ENCODE results near the gene ENSA.
A peak's percentile ranks its signal among the peaks of the same experiment; 100 is the strongest.

DNA sequence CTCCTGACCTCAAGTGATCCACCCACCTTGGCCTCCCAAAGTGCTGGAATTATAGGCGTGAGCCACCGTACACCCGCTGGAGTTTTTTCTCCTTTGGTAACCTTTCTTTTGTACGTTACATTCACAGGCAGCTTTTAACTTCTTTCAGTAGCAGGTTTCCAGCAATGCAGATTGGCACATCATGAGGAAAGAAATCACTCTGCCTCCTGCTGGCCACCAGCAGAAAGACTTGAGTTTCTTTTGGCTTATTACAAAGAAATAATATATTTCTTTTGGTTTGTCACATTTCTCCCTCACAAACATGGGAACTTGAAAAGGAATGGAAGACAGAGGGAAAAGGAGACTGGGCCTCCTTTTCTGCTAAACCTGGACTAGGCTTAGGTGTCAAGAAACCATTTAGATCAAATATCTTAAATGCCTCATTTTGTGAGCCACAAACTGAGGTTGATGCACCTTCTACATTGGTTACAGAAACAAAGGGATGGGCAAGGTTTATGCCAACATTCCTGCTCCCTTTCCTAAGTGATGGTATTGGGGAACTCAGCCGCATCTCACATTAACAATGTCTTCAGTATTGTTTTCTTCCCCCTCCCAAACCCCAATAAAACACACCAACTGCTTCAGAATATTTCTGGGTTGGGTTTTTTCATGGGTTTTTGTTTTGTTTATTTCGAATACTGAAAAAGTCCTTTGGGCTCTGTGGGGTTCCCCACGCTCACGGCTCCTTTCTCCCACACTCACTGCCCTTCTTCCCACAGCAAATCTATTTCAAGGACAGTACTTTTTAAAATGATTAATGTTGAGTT, 7.7 kb downstream of the ENSA start:
- TF ChIP-seq, protein P1, sequence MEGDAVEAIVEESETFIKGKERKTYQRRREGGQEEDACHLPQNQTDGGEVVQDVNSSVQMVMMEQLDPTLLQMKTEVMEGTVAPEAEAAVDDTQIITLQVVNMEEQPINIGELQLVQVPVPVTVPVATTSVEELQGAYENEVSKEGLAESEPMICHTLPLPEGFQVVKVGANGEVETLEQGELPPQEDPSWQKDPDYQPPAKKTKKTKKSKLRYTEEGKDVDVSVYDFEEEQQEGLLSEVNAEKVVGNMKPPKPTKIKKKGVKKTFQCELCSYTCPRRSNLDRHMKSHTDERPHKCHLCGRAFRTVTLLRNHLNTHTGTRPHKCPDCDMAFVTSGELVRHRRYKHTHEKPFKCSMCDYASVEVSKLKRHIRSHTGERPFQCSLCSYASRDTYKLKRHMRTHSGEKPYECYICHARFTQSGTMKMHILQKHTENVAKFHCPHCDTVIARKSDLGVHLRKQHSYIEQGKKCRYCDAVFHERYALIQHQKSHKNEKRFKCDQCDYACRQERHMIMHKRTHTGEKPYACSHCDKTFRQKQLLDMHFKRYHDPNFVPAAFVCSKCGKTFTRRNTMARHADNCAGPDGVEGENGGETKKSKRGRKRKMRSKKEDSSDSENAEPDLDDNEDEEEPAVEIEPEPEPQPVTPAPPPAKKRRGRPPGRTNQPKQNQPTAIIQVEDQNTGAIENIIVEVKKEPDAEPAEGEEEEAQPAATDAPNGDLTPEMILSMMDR (conservative IDR thresholded peaks at IDR 0.05 in 1 of 2, IDR thresholded peaks at IDR 0.05 in 1 of 2; ENCODE audit: low read depth in 1 of 2, low read length in 2 of 2): peak; percentile 65 to 81
- TF ChIP-seq EZH2 (IDR thresholded peaks at IDR 0.05; ENCODE audit: low read length, missing control alignments): no peak
